GM19193 (cell line): Measurements from ENCODE around the gene LRRK1.

ENCODE experiments used
- POLR2A ChIP-seq: IDR thresholded peaks from 4 replicates; pipeline ENCODE4 v1.6.1; 2011; ENCODE audit not compliant: insufficient read depth, insufficient read length; ENCODE audit errors: extremely low read depth

The LRRK1 gene

DNA sequence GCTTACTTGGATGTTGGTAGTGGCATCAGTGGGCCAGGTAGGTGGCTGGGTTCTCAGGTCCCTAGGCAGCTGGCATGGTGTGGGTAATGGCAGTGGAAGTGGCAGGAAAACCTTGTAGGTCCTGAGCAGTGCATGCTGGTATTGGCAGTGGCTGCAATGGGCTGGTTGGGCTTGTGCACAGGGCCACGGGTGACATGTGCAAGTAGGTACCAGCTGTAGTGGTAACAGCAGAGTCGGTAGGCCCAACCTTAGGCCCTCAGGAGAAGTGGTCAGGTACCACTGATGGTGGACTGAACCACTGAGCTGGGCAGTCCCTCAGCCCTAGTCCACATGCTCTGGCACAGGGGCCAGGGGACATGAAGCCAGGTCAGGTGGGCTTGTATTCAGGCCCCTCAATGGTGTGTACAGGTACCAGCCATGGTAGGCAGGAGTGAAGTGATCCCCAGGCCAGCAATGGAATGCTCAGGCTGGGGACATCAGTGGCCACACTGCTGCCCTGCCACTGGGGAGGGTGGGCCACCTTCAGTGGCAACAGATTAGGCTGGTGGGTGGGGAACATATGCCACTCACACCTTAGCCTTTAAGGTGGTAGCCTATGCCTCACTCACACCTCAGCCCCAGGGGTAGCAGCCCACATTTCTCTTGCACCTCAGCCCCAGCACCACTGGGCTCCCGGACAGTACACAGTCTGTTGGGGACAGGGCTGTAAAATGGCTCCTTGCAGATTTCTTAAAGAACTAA lies 118.1 kb downstream of the LRRK1 start:
- no peak for TF ChIP-seq POLR2A

DNA sequence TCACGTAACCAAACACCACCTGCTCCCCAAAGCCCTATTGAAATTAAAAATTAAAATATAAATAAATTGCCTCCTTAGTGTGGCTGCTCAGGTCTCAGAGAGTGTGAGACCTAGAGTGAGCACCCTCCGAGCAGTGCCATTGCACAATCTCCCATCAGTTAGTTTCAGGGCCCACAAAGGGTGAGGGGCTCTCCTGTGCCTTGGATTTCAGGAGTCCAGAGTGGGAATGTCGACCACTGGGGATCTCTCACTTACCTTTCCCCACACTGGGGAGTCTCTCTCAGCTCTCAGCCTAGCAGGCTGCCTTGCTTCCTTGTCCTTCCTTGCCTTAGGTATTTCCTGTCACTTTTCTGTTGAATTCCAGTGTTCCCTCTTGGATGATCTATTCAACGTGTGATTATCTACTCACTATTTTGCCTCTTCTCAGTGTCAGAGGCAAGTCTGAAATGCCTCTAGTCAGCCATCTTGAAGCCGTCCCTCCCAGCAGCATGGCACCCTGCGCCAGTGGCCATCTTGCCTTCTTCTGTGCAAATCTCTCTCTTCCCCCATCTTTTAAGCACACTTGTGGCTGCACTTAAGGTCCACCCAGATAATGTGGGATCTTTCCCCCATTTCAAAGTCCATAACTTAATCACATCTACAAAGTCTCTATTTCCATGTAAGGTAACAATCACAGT lies 119.3 kb downstream of the LRRK1 start:
- TF ChIP-seq POLR2A, result no peak

DNA sequence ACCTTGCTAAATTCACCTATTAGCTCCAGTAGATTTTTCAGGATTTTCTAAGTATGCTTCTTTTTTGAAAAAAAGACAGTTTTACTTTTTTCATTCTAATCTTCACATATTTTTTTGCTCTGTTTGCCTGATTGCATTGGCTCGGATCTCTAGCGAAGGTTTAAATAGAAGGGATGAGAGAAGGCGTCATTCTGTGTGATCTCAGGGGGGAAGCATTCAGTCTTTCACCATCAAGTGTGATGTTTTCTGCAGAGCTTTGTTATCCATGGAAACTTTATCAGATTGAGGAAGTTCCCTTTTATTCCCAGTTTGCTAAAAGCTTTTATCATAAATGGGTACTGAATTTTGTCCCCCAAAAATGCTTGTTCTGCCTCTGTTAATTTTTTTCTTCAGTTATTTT lies 120.3 kb downstream of the LRRK1 start:
- no peak for TF ChIP-seq POLR2A

DNA sequence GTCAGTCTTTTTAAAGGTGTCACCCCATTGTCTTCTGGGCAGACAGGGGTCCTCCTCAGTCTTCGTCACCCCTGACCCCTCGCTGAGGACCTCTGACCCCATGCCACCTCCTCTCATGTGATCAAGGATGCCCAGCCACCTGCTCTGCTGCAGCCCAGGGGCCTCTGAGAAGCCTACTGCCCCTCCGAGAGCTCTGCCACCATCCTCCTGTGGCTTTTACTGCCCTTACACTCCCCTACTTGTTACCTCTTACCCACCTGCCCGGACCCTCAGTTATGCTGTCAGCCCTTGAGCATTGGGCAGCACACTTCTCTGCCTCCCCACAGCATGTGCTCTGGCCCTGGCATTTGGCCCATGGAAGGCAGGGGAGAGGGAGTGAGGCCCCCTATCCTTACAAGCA lies 123.2 kb downstream of the LRRK1 start:
- no peak for TF ChIP-seq POLR2A

- TF ChIP-seq POLR2A, result no peak
Measured at GRCh38 chr15:101043011-101043410, 123.9 kb downstream of the LRRK1 start.

DNA sequence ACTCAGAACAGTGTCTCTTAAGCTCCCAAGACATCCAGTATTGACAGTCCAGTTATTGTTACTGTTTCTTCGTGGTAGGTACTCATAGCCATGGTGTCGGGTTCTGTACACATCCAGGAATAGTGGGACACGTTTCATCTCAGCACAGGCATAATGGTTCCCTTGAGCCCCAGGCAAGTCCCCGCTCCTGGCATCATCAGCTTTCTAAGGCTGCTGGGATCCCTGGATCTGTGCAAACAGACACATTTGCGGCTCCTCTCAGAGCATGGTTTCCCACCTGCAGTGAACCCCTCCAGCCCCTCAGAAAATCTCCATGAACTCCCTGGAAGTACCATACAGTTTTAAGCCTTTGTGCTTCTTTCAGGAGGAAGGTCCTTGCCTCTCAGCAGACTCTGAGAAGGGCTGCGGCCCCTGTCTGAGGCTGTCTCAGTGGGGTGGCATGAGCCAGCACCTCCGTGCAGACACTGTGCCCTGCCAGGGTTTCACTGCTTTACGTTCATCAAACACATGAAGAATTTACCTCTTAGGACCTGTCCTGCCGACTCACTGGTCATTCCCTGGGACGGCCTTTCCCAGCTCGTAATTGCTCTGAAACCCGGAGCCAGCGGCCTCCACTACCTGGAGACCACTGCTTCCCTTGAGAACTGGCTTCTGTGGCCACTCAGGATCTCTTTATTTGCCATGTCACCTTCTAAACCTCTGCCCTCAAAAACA lies 124.9 kb downstream of the LRRK1 start:
- TF ChIP-seq POLR2A, result no peak

DNA sequence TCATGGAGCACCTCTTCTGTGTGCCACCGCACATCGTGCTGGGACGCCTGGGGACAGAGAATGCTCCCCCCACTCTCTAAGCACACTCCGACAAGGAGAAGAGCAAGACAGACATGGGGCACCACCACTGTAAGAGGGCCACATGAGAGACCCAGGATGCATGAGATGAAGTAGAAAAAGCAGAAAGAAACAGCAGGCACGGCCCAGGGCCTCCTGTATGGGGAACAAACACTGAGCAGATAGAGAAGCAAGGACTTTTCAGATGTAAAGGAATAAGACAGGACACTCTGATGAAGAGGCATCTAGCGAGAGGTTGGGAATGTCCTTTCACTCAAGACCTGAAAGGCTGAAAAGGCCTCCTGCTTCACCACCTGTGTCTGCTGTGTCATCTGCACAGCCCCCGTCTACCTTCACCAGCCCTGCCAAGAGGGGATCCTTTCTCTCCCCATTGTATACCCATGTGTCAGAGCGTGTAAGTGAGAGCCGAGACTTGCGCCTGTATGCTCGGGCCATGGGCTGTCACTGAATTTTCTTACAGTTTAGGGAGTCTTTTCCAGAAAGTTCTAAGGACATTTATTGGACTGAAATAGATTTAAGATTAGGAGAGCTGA lies 125.6 kb downstream of the LRRK1 start:
- TF ChIP-seq POLR2A, result no peak

GRCh38 chr15:101045236-101045646 lies 126.1 kb downstream of the LRRK1 start:
- TF ChIP-seq POLR2A, result no peak

DNA sequence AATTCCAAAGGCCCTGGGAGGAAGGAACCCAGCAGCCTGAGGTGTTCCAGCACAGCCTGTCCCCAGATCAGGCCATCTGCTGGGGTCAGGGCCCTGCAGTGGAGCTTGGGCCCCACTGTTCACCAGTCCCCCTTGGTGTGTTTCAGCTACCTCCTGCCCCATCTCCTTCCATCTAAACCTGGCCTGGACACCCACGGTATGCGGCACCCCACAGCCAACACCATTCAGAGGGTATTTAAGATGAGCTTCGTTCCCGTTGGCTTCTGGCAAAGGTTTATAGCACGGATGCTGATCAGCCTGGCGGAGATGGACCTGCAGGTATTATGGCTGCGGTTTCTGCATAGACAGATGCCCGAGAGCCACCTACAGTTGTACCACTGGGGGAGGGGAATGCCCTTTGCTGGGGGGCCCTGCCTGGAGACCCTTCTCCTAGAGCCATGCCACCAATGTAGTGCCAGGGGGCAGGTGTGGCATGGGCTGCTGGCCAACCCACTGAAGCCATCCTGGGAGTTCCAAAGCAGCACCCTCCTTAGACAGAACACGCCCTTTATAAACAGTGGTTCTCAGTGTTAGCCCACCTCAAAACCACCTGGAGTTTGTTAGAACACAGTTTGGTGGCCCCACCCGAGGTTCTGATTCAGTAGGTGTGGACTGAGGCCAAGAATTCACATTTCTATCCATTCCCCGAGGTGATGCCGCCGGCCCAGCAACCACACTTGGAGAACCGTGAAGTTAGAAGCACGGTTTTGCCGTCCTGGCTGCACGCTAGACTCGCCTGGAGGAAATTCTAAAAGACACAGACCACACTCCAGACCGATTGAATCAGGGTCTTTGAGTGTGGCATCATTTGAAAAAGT lies 126.9 kb downstream of the LRRK1 start:
- TF ChIP-seq POLR2A, result no peak

DNA sequence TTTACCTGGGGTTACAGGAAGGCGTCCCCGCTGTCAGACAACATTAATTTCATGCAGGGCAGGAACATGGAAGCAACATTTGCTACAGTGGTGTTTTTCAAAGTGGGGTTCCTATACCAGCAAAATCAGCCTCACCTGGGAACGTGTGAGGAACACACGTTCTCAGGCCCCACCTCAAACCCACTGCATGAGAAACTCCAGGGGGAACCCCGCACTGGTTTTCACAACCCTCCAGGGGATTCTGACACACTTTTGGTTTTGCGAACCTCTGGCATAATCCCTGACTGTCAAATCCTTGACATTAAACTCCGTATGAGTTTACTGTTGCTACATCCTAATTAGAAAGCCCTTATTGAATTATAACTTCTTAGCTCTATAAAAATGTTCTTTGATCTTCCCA lies 127.7 kb downstream of the LRRK1 start:
- TF ChIP-seq POLR2A, result no peak

DNA sequence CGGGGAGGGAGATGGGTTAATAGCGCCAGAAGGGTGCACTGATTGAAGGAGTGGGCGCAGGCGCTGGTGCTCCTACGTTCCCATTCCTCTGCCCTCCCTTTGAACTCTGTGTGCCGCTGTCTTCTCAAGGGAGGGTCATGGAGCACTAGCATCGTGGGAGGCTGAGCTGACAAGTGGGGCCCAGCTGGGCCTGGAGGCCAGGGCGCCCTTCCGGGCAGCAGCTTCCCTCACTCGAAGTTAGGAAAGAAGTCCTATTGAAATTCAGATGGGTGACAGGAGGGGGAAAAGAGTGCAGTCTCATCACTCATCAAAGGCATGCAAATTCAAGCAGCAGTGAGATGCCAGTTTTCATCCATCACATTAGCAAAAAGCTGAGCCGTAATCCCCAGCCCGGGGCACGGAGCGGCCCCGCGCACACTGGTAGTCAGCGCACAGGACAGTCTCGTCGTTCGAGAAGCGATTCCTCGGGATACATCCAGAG lies 128.2 kb downstream of the LRRK1 start:
- TF ChIP-seq POLR2A, result no peak

DNA sequence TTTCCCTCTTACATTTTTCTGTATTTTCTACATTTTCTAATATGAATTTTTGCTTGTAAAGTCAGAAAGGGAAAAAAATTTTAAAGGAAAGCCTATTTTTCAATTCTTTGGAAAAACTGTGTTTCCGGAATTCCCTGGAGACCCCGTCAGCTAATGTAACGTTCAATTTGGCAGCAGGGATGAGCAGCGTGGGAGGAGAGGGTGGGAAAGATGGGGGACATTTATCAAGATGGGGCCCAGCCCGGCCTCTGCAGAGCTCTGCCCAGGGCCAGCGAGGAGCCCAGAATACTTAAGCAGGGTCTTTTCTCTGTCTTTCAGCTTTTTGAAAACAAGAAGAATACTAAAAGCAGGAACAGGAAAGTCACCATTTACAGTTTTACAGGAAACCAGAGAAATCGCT lies 129.0 kb downstream of the LRRK1 start:
- no peak for TF ChIP-seq POLR2A

- no peak for TF ChIP-seq POLR2A
Measured at GRCh38 chr15:101048581-101049030, 129.4 kb downstream of the LRRK1 start.

DNA sequence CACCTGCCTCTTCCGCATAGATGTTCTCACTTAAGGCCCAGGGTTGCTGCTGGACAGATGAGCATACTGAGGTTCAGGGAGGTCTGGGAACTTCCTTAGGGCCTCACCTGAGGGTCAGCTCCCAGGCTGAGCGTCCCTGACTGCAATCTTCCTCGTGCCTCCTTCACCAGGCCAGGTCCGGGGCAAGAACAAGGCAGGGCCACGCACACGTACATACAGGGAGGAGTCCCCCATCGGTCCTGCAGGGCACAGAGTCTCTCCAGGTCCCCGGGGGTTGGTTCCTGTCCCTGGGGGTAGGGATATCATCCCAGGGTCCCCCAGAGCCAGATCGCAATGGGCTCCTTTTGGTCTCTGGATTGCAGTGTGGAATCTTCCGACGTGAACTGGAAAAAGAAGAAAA lies 130.1 kb downstream of the LRRK1 start:
- TF ChIP-seq POLR2A, result no peak

- no peak for TF ChIP-seq POLR2A
Measured at GRCh38 chr15:101049856-101050622, 130.9 kb downstream of the LRRK1 start.
